Loucy (cell line): ENCODE data around the gene ADGRD1.

Source experiments
- CTCF ChIP-seq: fragments of 200-600 bp; sonication (generic); conservative IDR thresholded peaks from 2 replicates; pipeline ENCODE4 v1.5.1; 2014; ENCODE audit warnings: mild to moderate bottlenecking, antibody characterized with exemption, low read length
- EZH2phosphoT487 ChIP-seq: fragments of 200-600 bp; IDR thresholded peaks from 2 replicates; pipeline ENCODE4 v1.6.1; 2018; ENCODE audit warnings: antibody characterized with exemption, mild to moderate bottlenecking, moderate library complexity, borderline replicate concordance

- no peak for TF ChIP-seq CTCF
- TF ChIP-seq EZH2phosphoT487: no peak
Measured at GRCh38 chr12:130944878-130945277, 8.8 kb upstream of the ADGRD1 start.
